GM19035 (cell line): Measurements from ENCODE around the gene FDXACB1.

Experiments used
- ATAC-seq: cut with Tn5 transposase; IDR thresholded peaks from one replicate; pipeline ENCODE4 v1.9.1; 2021; ENCODE audit not compliant: unreplicated experiment

Gene FDXACB1

GRCh38 chr11:111845276-111846028 lies 33.5 kb downstream of the FDXACB1 start:
- ATAC-seq: no peak

DNA sequence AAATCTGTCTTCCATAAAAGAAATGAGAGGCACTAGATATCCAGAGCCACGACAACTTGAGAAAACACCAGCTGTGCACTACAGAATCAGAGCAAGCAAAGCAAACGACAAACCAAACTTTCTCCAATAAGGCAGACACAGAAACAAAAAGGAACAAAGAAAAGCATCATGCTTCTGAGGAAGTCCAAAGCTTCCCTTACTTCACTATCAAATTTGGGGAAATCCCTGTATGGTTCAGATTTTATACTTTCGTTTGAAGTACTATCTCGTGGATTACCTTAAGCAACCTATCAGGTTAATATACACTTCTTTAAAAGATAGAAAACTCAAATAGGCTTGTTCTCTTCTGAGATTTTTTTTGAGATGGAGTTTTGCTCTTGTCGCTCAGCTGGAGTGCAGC lies 35.3 kb downstream of the FDXACB1 start:
- no peak for ATAC-seq

DNA sequence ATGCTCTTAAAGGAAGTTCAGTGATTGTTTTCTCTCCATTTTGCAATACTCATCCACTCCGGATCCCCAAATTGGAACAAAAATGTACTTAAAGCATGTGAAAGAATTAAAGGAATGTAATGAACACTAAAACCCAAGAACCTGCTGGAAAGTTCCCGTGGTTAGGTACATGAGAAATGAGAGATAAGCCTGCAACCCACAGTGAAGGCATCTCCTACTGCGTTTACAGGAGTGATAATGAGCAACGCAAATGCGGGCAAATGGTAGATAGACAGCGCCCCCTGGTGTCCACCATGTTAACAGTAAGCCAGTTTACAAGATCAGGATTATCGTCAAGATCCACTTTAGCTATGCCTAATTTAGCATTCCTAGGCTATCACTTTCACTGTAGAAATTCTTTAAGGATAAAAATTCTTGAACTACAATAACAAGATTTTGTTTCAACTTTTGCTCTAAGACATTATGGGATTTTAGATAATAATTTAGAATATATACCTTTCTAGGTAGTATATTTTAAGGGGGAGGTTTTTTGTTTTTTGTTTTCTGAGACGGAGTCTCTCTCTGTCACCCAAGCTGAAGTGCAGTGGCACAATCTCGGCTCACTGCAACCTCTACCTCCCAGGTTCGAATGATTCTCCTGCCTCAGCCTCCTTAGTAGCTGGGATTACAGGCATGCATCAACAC lies 37.5 kb downstream of the FDXACB1 start:
- ATAC-seq: peak; percentile 74

- no peak for ATAC-seq
Observed at GRCh38 chr11:111840143-111840542, 38.8 kb downstream of the FDXACB1 start.

- ATAC-seq: no peak
Observed at GRCh38 chr11:111838054-111838453, 40.9 kb downstream of the FDXACB1 start.

DNA sequence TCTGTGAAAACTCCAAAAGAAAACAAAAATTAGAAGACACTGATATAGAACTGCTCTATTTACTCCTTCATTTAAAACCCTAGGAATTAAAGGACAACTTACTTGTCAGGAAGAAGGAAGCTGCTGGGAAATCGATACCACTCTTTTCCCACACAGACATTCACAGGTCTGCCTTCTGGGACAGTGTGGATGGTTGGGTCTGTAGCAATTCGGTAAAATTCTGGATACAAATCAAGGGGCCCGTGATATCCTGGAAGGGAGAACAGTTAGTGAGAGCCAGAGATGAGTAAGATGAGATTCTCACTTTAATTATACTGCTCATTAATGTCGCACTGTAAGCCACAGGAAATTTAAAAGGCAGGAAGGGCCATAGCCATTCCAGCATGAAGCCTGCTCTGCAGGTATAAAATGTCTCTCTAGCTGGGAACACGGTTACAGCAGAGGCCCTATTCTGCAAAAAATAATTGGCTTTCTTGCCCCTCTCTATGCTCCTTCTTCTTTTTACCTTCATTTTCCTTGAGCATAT lies 41.5 kb downstream of the FDXACB1 start:
- ATAC-seq: no peak

DNA sequence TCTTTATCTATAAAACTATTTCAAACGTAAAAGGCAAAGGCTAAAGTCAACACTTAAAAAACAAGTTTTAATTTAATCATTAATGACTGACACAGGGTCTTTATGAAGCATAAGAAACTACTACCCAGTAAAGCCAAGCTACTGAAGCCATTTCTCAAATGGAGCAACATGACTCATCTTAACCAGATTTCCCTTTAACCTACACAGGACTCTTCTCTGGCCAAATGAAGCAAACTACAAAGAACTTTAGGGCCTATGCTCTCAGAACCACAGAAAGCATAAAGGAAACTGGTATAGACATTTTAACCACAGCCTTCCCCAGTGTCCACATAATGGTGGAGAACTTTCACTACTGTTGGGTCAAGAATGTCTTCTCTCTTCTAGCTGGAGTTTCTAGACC lies 42.2 kb downstream of the FDXACB1 start:
- ATAC-seq: no peak

- ATAC-seq: no peak
Observed at GRCh38 chr11:111836162-111836561, 42.8 kb downstream of the FDXACB1 start.

GRCh38 chr11:111835665-111836064 lies 43.3 kb downstream of the FDXACB1 start:
- ATAC-seq: no peak

DNA sequence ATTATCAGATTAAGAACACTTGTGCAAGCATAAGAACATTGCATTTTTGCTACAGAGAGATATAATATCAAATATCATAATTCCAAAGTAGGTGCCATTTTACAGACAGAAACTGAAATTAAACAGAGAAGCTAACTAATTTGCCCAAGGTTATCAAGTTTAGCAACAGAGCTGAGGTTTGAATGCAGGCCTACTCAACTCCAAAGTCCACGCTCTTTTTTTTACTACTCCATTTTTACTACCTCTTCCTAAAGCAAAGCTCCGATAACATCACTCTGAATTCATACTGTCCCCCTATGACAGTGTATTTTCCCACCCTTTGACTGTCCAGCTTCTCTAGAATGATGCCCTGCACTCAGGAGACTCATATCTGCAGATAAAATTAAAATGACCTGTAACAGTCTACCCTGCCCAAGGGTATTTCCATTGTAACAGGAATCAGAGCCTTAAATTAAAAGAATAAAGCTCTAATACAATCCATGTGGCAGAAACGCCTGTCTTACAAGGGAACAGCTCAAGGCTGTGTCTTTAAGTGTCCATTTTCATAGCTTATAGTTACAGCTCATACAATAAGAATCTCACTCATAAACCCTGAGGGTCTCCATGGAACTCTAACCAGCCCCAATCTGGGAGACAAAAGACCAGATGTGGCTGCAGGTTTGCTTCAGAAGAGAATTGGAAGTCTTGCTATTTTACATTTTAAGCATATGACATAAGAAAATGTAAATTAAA lies 44.4 kb downstream of the FDXACB1 start:
- no peak for ATAC-seq

DNA sequence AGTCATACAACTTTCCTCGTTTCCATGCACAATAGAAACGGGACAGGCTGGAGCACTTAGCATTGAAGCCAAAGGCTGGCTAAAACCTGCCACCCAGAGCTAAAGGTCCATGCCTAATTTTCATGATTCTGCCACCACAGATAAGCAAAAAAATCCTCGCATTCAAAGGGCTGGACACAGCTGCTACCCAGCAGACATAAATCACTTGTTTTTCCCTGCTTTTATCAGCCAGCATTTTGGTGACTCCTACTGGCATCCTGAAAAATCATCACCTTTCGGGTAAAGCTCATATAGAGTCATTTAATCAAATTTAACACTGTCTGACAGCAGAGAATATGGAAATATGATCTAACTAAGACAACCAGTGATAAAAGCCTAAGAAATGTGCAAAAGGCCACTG lies 45.4 kb downstream of the FDXACB1 start:
- no peak for ATAC-seq

GRCh38 chr11:111829185-111829968 lies 49.6 kb downstream of the FDXACB1 start:
- peak; percentile 75 for ATAC-seq

DNA sequence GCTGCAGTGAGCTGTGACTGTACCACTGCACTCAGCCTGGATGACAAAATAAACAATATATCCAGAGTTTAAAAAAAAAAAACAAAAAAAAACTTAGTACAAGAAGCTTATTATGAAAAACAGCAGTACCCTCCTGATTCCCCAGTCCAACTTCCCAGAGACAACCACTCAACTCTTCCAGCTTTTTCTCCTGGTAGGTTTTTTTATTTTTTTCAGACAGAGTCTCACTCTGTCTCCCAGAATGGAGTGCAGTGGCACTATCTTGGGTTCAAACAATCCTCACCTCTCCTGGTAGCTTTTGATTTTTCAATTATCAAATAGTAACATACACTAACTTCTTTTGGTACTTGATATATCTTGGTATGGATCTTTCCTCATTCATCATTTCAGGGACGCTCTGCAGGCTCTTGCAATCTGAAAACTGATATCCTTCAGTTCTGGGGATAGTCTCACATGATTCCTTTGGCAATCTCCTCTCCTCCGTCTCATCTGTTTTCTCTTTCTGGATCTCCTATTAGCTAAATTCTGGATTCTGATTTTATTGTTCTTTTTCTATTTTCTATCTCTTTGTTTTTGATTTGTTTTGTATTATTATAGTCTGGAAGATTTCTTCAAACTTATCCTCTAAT lies 52.5 kb downstream of the FDXACB1 start:
- ATAC-seq: no peak
